C4-2B (cell line): Measurements from ENCODE around the gene EXD3.

ENCODE experiments used
- ZFX ChIP-seq: fragments of 450-650 bp; IDR thresholded peaks from 2 replicates; pipeline ENCODE4 v1.6.1; 2017
- TF ChIP-seq, protein P1 (sequence below): fragments of 450-650 bp; conservative IDR thresholded peaks from 2 replicates; pipeline ENCODE4 v1.5.1; 2017; ENCODE audit warnings: mild to moderate bottlenecking

GRCh38 chr9:137294091-137294680 is 128.8 kb downstream of the EXD3 start:
- TF ChIP-seq, protein P1, sequence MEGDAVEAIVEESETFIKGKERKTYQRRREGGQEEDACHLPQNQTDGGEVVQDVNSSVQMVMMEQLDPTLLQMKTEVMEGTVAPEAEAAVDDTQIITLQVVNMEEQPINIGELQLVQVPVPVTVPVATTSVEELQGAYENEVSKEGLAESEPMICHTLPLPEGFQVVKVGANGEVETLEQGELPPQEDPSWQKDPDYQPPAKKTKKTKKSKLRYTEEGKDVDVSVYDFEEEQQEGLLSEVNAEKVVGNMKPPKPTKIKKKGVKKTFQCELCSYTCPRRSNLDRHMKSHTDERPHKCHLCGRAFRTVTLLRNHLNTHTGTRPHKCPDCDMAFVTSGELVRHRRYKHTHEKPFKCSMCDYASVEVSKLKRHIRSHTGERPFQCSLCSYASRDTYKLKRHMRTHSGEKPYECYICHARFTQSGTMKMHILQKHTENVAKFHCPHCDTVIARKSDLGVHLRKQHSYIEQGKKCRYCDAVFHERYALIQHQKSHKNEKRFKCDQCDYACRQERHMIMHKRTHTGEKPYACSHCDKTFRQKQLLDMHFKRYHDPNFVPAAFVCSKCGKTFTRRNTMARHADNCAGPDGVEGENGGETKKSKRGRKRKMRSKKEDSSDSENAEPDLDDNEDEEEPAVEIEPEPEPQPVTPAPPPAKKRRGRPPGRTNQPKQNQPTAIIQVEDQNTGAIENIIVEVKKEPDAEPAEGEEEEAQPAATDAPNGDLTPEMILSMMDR: no peak
- TF ChIP-seq ZFX: no peak
